Body of pancreas (tissue), 4 donors: ENCODE data around the gene GPSM3.

ENCODE experiments used
- CTCF ChIP-seq, 7 experiments: fragments of 450-650 bp in 4 of 7; fragments of 200-600 bp in 3 of 7; sonication (generic) in 3 of 7; IDR thresholded peaks; one replicate each; pipeline ENCODE4 v1.5.1; 2016 to 2019; ENCODE audit warnings: antibody characterized with exemption in 7 of 7
- POLR2A ChIP-seq, 3 donors: fragments of 450-650 bp; IDR thresholded peaks; one replicate each; pipeline ENCODE4 v1.6.1; 2016; ENCODE audit warnings: antibody characterized with exemption in 3 of 3, mild to moderate bottlenecking in 2 of 3

DNA sequence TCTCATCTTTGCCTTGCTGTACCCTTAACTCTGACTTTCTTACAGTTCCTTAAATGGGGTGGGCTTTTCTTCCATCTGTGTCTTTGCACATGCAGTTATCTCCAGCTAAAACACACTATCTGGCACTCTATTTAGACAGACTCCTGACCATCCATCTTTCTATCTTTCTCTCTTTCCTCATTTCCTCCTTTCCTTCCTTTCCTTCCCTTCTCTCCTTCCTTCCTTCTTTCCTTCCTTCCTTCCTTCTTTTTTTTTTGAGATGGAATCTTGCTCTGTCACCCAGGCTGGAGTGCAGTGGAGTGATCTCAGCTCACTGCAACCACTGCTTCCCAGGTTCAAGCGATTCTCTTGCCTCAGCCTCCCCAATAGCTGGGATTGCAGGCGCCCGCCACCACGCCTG, 23.2 kb upstream of the GPSM3 start:
- TF ChIP-seq CTCF (IDR thresholded peaks at IDR 0.05) (no peak), POLR2A (IDR thresholded peaks at IDR 0.05) (no peak)
